D341Med (cell line): Measurements from ENCODE around the gene EFCAB13.
A peak's percentile ranks its signal among the peaks of the same experiment; 100 is the strongest.
"Not testable (repeated sequence)": the region's sequence is repeated elsewhere in the genome, so short reads cannot be mapped to it uniquely, and the experiment has no call there.

ENCODE experiments used
- DNase-seq: peaks from one replicate; pipeline ENCODE4 v3.0.0; 2012; ENCODE audit warnings: low spot score

EFCAB13 gene

DNA sequence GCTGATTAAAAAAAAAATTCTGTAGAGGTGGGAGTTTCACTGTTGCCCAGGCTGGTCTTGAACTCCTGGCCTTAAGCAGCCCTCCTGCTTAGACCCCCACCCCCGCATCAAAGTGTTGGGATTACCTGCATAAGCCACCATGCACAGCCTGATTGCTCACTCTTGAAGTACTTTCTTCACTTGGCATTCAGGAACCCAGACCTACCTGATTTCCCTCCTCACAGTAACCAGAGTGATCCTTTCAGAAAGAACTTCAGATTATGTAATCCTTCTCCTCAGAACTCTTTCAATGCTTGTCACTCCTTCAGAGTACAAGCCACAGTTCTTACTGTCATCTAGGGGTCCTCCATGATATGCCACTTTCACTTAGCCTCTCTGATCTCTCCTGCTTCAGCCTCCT lies 1.4 kb downstream of the EFCAB13 start:
- DNase-seq = no peak

DNA sequence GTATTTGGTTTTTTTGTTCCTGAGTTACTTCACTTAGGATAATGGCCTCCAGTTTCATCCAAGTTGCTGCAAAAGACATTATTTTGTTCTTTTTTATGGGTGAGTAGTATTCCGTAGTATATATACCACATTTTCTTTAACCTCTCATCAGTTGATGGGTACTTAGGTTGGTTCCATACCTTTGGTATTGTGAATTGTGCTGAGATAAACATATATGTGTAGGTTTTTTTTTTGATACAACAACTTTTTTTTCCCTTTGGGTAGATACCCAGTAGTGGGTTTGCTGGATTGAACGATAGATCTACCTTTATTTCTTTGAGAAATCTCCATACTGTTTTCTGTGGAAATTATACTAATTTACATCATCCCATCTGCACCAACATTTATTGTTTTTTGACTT lies 6.8 kb downstream of the EFCAB13 start:
- DNase-seq = no peak

DNA sequence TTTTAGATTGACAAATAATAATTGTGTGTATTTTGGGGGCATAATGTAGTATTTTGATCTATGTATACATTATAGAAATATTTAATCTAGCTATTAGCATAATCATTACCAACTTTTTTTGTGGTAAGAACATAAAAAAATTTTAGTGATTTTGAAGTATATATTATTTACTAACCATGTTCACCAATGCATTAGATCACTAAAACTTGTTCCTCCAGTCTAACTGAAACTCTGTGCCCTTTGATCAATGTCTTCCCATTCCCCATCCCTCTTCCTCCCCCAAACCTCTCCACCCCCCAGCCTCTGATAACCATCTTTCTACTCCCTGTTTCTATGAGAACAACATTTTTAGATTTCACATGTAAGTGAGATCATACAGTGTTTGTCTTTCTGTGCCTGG lies 8.5 kb downstream of the EFCAB13 start:
- DNase-seq = no peak

DNA sequence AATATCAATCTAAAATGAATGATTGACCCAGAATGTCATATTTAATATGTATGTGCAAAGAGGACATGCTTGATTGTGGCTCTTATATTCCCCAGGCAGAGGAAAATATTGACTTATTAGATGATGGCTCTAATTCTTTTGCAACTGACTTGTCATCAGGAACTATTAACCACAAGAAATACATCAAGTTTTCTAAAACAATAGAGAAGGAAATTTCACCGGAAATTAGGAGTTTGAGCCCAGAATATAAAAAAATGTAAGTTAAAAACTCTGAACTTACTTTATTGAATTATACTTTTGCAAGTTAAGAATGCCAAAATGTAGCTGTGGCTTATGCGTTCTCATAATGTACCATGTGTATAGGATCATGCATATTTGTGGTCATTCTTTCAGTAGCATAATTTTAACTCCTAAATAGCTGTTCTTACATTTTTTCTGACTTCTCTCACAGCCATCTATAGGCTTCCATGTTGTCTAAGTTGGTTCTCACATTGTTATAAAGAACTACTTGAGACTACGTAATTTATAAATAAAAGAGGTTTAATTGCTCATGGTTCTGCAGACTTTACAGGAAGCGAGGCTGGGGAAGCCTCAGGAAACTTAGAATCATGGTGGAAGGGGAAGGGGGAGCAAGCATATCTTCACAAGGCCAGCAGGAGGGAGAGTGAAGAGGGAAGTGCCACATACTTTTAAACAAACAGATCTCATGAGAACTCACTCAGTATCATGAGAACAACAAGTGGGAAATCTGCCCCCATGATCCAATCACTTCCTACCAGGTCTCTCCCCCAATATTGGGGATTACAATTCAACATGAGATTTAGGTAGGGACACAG lies 11.6 kb downstream of the EFCAB13 start:
- DNase-seq = no peak

DNA sequence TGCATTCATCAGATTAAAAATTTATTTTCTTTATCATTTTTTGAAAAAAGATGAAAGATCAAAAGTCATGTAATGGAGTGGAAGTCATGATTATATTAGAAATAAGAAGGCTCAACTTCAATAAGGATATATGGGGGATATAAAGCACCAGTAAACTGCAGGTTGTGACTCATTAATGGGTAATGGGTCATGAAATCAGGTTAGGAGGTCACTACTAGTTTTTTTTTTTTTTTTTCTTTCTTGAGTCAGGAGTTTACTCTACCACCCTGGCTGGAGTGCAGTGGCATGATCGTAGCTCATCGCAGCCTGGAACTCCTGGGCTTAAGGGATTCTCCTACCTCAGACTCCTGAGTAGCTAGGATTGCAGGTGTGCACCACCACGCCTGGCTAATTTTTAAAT lies 14.3 kb downstream of the EFCAB13 start:
- DNase-seq = no peak

DNA sequence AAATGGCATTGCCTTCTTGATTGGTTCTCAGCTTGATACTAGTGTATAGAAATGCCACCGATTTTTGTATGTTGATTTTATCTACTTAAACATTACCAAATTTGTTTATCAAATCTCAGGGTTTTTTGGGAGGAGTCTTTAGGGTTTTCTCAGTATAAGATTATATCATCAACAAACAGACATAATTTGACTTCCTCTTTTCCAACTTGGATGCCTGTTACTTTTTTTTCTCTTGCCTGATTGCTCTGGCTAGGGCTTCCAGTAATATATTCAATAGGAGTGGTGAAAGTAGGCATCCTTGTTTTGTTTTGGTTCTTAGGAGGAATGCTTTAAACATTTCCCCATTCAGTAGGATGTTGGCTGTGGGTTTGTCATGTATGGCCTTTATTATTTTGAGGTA lies 29.1 kb downstream of the EFCAB13 start:
- DNase-seq = no peak

DNA sequence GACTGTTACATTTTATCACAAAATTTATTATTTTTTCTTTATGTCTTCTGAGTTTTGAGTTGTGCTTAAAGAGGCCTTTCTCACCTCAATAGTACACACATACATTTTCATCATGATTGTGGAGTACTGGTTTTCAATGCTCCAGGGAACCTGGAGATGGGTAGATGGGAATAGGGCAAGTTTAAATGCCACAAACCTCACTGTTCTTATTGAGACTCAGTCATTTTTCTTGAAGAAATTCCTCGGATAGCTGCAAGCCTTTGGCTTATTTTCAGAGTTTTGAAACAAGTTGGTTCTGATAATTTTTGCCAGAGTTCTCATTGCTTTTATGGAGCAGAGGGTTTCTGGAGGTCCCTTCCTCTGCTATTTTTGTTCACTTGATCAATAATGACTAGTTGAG lies 34.9 kb downstream of the EFCAB13 start:
- no peak for DNase-seq

DNA sequence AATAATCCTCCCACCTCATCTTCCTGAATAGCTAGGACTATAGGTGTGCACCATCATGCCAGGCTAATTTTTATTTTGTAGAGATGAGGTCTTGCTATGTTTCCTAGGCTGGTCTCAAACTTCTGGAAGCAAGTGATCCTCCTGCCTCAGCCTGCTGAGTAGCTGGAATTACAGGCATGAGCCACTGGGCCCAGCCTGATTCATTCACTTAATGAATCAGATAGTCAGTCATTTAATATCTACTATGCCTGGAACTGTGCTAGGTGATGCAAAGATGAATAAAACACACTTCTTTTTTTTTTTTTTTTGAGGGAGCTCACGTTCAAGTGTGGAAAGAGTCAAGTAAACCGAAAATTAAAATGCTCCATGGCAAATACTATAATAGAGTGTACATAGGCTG lies 39.4 kb downstream of the EFCAB13 start:
- no peak for DNase-seq

DNA sequence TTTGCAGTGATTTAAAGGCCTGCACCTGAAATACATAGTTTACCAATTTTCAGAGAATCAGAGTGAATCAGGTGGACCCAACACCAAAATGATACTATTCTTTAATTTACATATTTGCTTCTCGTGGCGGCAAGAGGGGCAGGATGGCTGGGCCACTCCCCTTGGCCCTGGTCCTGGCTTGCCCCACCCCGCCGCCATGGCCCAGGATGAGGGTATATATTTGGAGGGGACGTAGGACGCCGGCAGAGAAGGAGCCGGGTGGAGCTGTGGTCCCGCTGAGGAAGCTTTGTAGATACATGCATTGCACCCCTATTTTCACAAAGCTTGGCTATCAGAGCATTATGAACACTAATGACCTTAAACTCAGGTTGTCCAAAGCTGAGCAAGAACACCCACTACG lies 43.5 kb downstream of the EFCAB13 start:
- no peak for DNase-seq

DNA sequence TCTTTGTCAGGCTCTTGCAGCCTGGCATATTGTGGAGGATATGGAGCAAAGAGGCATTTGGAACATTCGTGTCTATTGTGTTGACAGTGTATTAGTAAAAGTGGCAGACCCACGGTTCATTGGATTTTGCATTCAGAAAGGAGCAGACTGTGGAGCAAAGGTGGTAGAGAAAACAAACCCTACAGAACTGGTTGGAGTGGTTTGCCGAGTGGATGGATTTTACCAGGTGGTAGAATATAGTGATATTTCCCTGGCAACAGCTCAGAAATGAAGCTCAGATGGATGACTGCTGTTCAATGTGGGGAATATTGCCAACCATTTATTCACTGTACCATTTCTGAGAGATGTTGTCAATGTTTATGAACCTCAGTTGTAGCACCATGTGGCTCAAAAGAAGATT lies 44.5 kb downstream of the EFCAB13 start:
- no peak for DNase-seq

DNA sequence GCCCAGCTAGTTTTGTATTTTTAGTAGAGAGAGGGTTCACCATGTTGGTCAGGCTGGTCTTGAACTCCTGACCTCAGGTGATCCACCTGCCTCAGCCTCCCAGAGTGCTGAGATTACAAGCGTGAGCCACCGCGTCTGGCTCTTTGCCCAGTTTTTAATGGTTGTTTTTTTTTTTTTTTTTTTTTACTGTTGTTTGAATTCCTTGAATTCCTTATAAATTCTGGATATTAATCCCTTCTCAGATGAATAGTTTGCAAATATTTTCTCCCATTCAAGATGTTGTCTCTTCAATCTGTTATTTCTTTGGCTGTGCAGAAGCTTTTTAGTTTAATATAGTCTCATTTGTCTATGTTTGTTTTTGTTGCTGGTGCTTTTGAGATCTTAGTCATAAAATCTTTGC lies 47.1 kb downstream of the EFCAB13 start:
- DNase-seq = not testable (repeated sequence)

DNA sequence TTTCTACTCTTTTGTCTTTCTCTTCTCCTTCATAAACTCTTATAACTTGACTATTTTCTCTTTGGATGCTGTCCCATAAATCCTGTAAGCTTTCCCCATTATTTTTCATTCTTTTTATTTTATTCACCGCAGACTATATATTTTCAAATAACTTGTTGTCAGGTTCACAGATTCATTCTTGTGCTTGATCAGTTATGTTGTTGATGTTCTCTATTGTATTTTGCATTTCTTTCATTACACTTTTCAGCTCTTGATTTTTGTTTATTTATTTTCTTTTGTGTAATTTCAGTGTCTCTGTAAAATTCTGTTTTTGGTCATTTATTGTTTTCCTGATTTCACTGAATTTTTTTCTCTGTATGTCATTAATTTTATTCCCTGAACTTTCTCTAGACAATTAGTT lies 49.2 kb downstream of the EFCAB13 start:
- no peak for DNase-seq

DNA sequence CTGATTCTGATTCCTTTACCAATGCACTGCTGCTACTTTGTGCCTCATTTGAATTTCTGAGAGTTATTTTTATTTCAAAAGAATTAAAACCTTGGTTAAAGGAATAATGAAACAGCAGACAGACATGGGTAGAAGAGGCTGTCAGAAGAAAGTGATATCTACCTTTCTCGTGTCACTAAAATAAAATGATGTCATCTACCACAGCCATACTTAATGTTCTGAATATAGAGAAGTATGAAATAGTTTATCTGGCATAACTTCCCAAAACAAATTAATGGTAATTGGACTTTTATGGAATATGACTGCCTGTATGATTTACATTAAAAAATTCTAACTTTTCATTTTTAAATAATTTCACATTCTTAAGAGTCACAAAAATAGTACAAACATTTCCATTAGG lies 52.5 kb downstream of the EFCAB13 start:
- DNase-seq = no peak

DNA sequence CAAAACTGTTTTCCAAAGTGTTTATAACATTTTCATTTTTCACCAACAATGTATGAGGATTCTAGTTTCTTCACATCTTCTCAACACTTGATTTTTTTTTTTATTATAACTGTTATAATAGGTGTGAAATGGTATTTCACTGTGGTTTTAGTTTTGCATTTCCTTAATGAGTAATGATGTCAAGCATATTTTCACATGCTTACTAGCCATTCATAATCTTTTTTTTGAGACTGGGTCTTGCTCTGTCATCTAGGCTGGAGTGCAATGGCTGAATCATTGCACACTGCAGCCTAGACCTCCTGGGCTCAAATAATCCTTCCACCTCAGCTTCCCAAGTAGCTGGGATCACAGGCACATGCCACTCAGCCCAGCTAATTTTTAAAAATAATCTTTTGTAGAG lies 65.1 kb downstream of the EFCAB13 start:
- no peak for DNase-seq

DNA sequence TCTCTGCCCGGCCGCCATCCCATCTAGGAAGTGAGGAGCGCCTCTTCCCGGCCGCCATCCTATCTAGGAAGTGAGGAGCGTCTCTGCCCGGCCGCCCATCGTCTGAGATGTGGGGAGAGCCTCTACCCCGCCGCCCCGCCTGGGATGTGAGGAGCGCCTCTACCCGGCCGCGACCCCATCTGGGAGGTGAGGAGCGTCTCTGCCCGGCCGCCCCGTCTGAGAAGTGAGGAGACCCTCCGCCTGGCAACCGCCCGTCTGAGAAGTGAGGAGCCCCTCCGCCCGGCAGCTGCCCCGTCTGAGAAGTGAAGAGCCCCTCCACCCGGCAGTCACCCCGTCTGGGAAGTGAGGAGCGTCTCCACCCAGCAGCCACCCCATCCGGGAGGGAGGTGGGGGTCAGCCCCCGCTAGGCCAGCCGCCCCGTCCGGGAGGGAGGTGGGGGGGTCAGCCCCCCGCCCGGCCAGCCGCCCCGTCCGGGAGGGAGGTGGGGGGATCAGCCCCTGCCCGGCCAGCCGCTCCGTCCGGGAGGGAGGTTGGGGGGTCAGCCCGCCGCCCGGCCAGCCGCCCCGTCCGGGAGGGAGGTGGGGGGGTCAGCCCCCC lies 73.9 kb downstream of the EFCAB13 start:
- not testable (repeated sequence) for DNase-seq

DNA sequence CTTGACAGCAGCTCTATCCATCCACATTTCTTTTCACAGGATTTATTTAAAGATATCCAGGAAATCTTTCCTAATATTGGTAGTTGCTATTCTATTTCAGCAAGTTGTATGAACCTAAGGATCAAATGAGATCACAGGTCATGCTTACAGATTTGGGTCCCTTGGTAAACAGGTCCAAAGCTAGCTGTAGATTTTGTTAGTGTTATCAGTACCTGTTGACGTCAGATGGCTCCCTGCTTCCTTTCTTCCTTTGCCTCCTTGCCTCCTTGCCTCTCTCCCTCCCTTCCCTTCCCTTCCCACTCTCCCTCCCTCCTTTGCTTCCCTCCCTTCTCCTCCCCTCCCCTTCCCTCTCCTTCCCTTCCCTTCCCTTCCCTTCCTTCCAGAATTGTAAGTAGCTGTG lies 76.6 kb downstream of the EFCAB13 start:
- DNase-seq = no peak

DNA sequence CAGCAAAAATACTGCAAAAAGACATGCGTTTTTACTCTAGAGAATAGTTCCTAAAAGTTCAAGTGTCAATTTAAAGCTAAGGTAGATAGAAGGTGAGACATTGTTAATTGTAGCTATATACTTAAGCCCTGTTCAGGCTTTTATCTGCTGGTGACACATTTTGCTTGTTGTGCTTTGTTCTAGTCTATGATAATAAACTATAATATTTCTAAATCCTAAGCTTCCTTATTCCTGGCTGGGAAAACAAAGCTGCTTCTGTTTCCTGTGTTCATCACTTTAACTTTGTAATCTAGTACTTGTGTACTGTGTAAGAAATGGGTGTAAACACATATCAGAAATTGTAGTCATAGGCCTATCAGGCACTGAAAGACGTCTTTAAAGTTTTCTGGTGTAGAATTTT lies 77.3 kb downstream of the EFCAB13 start:
- DNase-seq = no peak

DNA sequence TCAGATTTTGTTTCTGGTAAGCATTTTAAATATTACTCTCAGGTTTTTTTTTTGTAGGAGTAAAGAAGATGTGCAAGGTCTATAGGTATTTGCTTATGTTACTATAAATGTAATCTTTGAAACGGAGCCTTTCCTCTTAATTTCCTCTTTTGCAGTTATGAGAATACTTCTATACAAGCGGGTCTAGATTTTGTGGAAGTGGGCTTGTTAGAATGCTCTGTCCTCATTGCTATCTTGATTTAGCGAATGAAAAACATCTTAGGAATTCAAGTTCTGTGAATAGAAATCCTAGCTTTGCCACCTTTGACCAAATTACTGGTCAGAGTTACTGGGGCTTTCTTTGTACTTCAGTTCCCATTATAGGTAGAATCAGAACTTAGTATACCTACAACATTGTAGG lies 80.3 kb downstream of the EFCAB13 start:
- no peak for DNase-seq

DNA sequence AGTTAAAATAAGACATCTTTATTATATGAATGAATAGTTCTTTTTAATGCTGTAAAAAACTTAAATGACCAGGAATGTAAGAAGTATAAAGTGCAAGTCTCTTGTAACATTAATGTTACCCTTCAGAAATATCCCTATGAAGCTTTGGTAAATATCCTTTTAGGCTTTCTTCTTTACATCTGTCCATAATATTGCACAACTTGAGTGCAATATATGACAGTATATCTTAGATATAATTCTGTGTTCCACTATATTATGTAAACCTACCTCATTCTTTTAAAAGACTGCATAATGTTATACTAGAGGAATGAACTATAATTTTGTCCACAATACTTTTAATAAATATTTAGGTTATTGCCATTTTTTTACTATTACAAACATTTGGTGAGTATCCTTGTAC lies 81.1 kb downstream of the EFCAB13 start:
- DNase-seq = no peak

DNA sequence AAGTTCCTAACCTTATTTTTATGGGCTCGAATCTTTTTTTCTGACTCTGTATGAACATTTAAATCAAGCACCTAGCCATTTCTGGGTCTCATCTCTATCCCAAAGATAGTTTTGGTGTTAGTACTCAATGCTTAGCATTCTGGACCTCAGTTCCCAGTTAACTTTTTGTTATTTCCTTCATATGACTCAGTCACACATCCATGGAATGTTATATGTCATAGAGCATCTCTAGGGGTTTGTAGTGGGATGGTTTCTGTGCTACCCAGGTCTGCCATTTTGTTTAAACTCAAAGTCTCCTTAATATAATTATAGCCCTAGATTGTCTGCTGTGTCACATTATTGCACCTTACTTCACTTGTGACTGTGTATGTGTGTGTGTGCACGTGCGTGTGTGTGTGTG lies 90.1 kb downstream of the EFCAB13 start:
- DNase-seq = no peak

DNA sequence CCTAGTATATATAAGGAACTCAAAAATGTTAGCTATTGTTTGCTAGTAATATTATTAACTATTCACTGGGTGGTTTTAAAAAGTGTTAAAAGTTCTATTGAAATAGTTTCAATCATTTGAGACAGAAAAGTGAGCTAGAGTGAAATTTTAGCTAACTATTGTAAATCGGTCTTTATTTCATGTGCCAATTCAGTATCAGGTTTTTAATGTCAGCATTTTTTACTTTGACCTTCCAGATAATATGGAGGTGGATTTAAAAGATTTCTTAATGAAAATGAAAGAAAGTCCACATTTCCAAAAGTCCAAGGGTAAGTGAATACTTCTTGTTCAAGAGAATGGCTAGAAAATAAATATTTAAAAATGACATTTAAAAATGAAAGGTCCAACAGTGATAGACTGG lies 90.9 kb downstream of the EFCAB13 start:
- no peak for DNase-seq

DNA sequence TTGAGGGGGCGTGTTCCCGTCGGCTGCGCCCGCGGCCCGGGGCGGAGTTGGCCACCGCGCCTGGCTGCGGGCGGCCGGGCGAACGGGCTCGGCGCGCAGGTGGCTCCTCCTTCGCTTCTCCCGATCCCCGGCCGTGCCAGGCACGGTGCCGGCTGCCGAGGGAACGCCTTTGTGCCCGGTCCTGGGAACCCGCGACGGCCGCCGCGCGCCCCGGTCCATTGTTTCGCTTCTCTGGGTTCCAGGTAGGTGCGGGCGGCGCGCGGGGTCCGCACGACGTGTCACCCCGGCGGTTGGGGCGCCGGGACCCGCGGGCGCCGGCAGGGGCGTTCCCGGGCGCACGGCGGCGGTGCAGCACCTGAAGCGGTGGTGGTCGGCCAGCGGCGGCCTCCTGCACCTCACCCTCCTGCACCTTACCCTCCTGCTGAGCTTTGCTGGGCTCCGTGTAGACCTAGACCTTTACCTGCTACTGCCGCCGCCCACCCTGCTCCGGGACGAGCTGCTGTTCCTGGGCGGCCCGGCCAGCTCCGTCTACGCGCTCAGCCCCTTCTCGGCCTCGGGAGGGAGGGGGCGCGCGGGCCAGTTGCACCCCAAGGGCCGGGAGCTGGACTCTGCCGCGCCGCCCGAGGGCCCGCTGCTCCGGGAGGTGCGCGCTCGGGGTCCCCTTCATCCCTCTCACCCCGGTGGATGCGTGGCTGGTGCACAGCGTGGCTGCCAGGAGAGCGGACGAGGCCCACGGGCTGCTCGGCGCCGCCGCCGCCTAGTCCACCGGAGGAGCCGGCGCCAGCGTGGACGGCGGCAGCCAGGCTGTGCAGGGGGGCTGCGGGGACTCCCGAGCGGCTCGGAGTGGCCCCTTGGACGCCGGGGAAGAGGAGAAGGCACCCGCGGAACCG lies 99.9 kb downstream of the EFCAB13 start:
- peak; percentile 48 for DNase-seq

DNA sequence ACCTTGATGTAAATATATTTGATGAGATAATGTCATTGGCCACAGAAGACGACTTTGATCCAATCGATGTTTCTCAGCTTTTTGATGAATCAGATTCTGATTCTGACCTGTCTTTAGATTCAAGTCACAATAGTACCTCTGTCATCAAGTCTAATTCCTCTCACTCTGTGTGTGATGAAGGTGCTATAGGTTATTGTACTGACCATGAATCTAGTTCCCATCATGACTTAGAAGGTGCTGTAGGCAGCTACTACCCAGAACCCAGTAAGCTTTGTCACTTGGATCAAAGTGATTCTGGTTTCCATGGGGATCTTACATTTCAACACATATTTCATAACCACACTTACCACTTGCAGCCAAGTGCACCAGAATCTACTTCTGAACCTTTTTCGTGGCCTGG lies 101.5 kb downstream of the EFCAB13 start:
- DNase-seq = not testable (repeated sequence)
